ENCODE data around the gene RPH3AL. TPM values are rescaled to one million over a fixed set of nuclear protein-coding genes. Genes with fewer than 3 reads are reported as not detected.
A peak's percentile ranks its signal among the peaks of the same experiment; 100 is the strongest.
"Not testable (repeated sequence)": the region's sequence is repeated elsewhere in the genome, so short reads cannot be mapped to it uniquely, and the experiment has no call there.

Gene RPH3AL
- total and polyA plus RNA-seq, 8 donors, result 8.9 to 57.1 (median 11.0) TPM

GRCh38 chr17:202501-202951 is 150.1 kb downstream of the RPH3AL start:
- intact Hi-C loops (cut with DNase I), result no loop called here
- DNase-seq (no peak), ATAC-seq (no peak)
- Histone ChIP-seq H3K36me3 (no peaks in the 10 kb centered on the region), H3K4me3 (no peak overlapping the region), H3K27ac (no peak overlapping the region), H3K4me1 (peaks cover 14 to 15% of the 10 kb centered on the region in 2 donors), H3K9me3 (no peaks in the 10 kb centered on the region), H3K27me3 (peaks cover 0 to 20% of the 10 kb centered on the region in 2 donors)
- TF ChIP-seq, protein P1, sequence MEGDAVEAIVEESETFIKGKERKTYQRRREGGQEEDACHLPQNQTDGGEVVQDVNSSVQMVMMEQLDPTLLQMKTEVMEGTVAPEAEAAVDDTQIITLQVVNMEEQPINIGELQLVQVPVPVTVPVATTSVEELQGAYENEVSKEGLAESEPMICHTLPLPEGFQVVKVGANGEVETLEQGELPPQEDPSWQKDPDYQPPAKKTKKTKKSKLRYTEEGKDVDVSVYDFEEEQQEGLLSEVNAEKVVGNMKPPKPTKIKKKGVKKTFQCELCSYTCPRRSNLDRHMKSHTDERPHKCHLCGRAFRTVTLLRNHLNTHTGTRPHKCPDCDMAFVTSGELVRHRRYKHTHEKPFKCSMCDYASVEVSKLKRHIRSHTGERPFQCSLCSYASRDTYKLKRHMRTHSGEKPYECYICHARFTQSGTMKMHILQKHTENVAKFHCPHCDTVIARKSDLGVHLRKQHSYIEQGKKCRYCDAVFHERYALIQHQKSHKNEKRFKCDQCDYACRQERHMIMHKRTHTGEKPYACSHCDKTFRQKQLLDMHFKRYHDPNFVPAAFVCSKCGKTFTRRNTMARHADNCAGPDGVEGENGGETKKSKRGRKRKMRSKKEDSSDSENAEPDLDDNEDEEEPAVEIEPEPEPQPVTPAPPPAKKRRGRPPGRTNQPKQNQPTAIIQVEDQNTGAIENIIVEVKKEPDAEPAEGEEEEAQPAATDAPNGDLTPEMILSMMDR (IDR thresholded peaks at IDR 0.05), result no peak

DNA sequence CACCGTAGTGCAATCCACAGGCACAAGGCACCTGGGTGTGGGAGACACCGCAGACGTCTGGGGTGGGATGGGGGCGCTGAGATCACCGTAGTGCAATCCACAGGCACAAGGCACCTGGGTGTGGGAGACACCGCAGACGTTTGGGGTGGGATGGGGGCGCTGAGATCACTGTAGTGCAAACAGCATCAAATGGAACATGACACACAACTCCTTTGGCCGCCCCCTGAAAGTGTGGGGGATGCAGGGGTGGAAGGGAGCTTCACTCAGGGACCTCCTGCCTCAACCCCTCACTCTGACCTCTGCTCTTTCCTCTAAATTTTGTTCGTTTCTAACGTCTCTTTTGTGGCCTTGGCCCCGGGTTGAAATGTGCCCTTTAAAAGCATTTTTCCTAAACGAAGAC is 150.9 kb downstream of the RPH3AL start:
- DNase-seq; ATAC-seq; H3K9me3 ChIP-seq; H3K4me3 ChIP-seq; H3K27ac ChIP-seq; intact Hi-C loops (cut with DNase I); H3K36me3 ChIP-seq: not testable (repeated sequence)
- peaks cover 0 to 22% of the 10 kb centered on the region in 2 donors for H3K27me3 ChIP-seq
- peaks cover 14 to 15% of the 10 kb centered on the region in 2 donors for H3K4me1 ChIP-seq

GRCh38 chr17:201257-201656 is 151.3 kb downstream of the RPH3AL start:
- H3K9me3 ChIP-seq; ATAC-seq; H3K27ac ChIP-seq; DNase-seq; H3K36me3 ChIP-seq; intact Hi-C loops (cut with DNase I); H3K4me3 ChIP-seq: not testable (repeated sequence)
- Histone ChIP-seq H3K27me3 (peaks cover 0 to 27% of the 10 kb centered on the region in 2 donors), H3K4me1 (peaks cover 14 to 15% of the 10 kb centered on the region in 2 donors)

DNA sequence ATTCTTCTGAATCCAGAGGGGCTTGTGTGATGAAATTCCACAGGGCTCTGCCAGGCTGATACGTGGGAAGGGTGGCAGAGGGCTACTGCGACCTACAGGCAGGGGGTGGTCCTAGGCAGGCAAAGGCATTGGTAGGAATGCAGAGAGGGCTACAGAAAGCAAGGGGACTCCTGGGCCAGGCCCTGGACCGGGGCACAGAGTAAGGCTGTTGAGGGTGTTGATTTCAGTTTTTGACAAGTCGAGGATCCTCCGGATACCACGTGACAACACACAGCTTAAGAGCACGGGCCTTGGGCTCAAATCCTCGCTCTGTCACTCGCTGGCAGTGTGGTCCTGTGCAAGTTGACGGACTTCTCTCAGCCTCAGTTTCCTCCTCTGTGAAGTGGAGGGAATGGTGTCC is 152.0 kb downstream of the RPH3AL start:
- intact Hi-C loops (cut with DNase I), result no loop called here
- ATAC-seq (peak; percentile 5), DNase-seq (no peak)

GRCh38 chr17:199806-200545 is 152.6 kb downstream of the RPH3AL start:
- intact Hi-C loops (cut with DNase I), result no loop called here
- TF ChIP-seq, protein P1 (IDR thresholded peaks at IDR 0.05), result no peak
- peaks cover 0 to 34% of the 10 kb centered on the region in 2 donors for H3K27me3 ChIP-seq
- peak in 1 of 4 donors; percentile 37 for DNase-seq
- H3K36me3 ChIP-seq, result no peaks in the 10 kb centered on the region
- no peaks in the 10 kb centered on the region for H3K9me3 ChIP-seq
- peaks cover 14 to 15% of the 10 kb centered on the region in 2 donors for H3K4me1 ChIP-seq
- ATAC-seq, result peak; percentile 70
- no peak overlapping the region for H3K4me3 ChIP-seq
- H3K27ac ChIP-seq, result no peak overlapping the region

More for the DNA sequence above, 152.0 kb downstream of the RPH3AL start:
- Histone ChIP-seq H3K9me3 (no peaks in the 10 kb centered on the region), H3K27ac (no peak overlapping the region), H3K4me3 (no peak overlapping the region), H3K27me3 (peaks cover 0 to 28% of the 10 kb centered on the region in 2 donors), H3K36me3 (no peaks in the 10 kb centered on the region), H3K4me1 (peaks cover 14 to 15% of the 10 kb centered on the region in 2 donors)
- TF ChIP-seq, protein P1 (IDR thresholded peaks at IDR 0.05), result no peak

DNA sequence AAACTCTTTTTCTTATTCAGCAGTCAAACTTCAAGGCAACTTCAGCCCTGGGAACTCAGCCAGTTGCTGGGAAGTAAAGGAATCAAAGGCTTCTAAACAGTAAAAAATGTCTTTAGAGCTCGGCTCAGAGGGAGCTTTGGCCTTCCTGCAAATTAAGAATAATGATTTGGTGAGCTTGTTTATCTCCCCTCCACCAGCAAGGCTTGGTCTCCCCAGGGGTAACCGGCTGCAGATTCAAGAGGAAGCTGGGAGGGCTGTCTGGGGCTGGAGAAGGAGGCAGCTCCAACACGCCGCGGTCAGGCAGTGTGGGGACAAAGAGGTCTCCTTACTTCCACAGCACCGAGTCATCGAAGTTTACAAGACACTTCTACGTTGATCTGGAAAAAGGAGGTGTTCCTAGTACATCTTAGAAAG is 153.4 kb downstream of the RPH3AL start:
- H3K9me3 ChIP-seq, result no peaks in the 10 kb centered on the region
- peaks cover 0 to 42% of the 10 kb centered on the region in 2 donors for H3K27me3 ChIP-seq
- H3K36me3 ChIP-seq, result no peaks in the 10 kb centered on the region
- no peak overlapping the region for H3K27ac ChIP-seq
- intact Hi-C loops (cut with DNase I), result no loop called here
- H3K4me1 ChIP-seq, result peaks cover 14 to 15% of the 10 kb centered on the region in 2 donors
- DNase-seq (peak in 2 of 4 donors; percentile 53 to 66), ATAC-seq (peak; percentile 8)
- H3K4me3 ChIP-seq, result no peak overlapping the region
- TF ChIP-seq, protein P1 (IDR thresholded peaks at IDR 0.05), result no peak

DNA sequence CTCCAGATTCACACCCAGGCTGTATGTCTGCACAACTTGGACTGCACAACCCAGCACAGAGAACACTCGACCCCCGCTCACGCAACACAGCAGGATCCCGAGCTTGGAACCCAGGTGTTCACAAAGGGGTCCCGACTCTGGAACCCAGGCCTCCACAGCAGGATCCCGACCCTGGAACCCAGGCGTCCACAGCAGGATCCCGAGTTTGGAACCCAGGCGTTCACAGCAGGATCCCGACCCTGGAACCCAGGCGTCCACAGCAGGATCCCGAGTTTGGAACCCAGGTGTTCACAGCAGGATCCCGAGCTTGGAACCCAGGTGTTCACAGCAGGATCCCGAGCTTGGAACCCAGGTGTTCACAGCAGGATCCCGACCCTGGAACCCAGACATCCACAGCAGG is 154.4 kb downstream of the RPH3AL start:
- peaks cover 14 to 15% of the 10 kb centered on the region in 2 donors for H3K4me1 ChIP-seq
- H3K4me3 ChIP-seq; DNase-seq; ATAC-seq; intact Hi-C loops (cut with DNase I); H3K9me3 ChIP-seq; H3K27ac ChIP-seq; H3K36me3 ChIP-seq: not testable (repeated sequence)
- peaks cover 0 to 51% of the 10 kb centered on the region in 2 donors for H3K27me3 ChIP-seq

Measured in left lung (tissue), 10 donors.